SK-N-SH treated with all-trans-retinoic acid at 6 μM for 48 hours (cell line): ENCODE measurements around the gene RHOT2.

Source experiments
- CREB5 ChIP-seq: fragments of 250-450 bp; sonication (Bioruptor Pico); IDR thresholded peaks from 2 replicates; pipeline ENCODE4 v1.5.1; 2020; ENCODE audit warnings: low read depth, mild to moderate bottlenecking, moderate library complexity
- CSDC2 ChIP-seq: fragments of 250-450 bp; sonication (Bioruptor Pico); IDR thresholded peaks from 2 replicates; pipeline ENCODE4 v1.5.0; 2020; ENCODE audit warnings: mild to moderate bottlenecking, moderate library complexity
- OSR1 ChIP-seq: fragments of 250-450 bp; sonication (Bioruptor Pico); IDR thresholded peaks from 2 replicates; pipeline ENCODE4 v1.8.0; 2022; ENCODE audit warnings: moderate library complexity, mild to moderate bottlenecking, inconsistent platforms
- PATZ1 ChIP-seq: fragments of 250-450 bp; sonication (Bioruptor Pico); IDR thresholded peaks from 2 replicates; pipeline ENCODE4 v1.8.0; 2020; ENCODE audit warnings: mild to moderate bottlenecking, moderate library complexity, borderline replicate concordance
- RARB ChIP-seq: fragments of 250-450 bp; sonication (Bioruptor Pico); IDR thresholded peaks from 2 replicates; pipeline ENCODE4 v1.8.0; 2021; ENCODE audit warnings: mild to moderate bottlenecking, moderate library complexity
- TCF4 ChIP-seq: fragments of 250-450 bp; sonication (Bioruptor Pico); IDR thresholded peaks from 2 replicates; pipeline ENCODE4 v1.8.0; 2021; ENCODE audit warnings: mild to moderate bottlenecking, moderate library complexity, borderline replicate concordance
- ZFP3 ChIP-seq: fragments of 250-450 bp; sonication (Bioruptor Pico); IDR thresholded peaks from 2 replicates; pipeline ENCODE4 v1.5.0; 2020; ENCODE audit warnings: mild to moderate bottlenecking, moderate library complexity
- ZNF8 ChIP-seq: fragments of 450-650 bp; formaldehyde crosslinking; IDR thresholded peaks from 2 replicates; pipeline ENCODE4 v1.5.0; 2020; ENCODE audit warnings: mild to moderate bottlenecking, moderate library complexity

- TF ChIP-seq OSR1 (CRISPR knock-in tag) (no peak), CSDC2 (CRISPR knock-in tag) (no peak), CREB5 (no peak), RARB (CRISPR knock-in tag) (no peak), ZNF8 (CRISPR knock-in tag) (no peak), TCF4 (CRISPR knock-in tag) (no peak), PATZ1 (CRISPR knock-in tag) (no peak), ZFP3 (CRISPR knock-in tag) (no peak)
Observed at GRCh38 chr16:624526-625070, 43.3 kb upstream of the RHOT2 start.
